Type B pancreatic cell (in vitro differentiated cells): ENCODE measurements around the gene ZNF592. TPM values are rescaled to one million over a fixed set of nuclear protein-coding genes. Genes with fewer than 3 reads are reported as not detected.
"Not testable (repeated sequence)": the region's sequence is repeated elsewhere in the genome, so short reads cannot be mapped to it uniquely, and the experiment has no call there.

Source experiments
- DNase-seq: peaks from one replicate; pipeline ENCODE4 v3.0.0; 2021; ENCODE audit warnings: mixed read lengths; ENCODE audit not compliant: unreplicated experiment; ENCODE audit errors: extremely low spot score
- H3K27ac Mint-ChIP-seq: 2 replicates; pipeline ENCODE4 v1.8.0; 2021; ENCODE audit warnings: mild to moderate bottlenecking, mixed read lengths
- H3K27me3 Mint-ChIP-seq: 2 replicates; pipeline ENCODE4 v1.8.0; 2021; ENCODE audit warnings: mixed read lengths
- H3K36me3 Mint-ChIP-seq: 2 replicates; pipeline ENCODE4 v1.8.0; 2021; ENCODE audit warnings: mixed read lengths
- H3K4me1 Mint-ChIP-seq: one replicate; pipeline ENCODE4 v1.8.0; 2021; ENCODE audit warnings: mixed read lengths; ENCODE audit not compliant: unreplicated experiment
- H3K4me3 Mint-ChIP-seq: 2 replicates; pipeline ENCODE4 v1.8.0; 2021; ENCODE audit warnings: mild to moderate bottlenecking, mixed read lengths
- H3K9me3 Mint-ChIP-seq: 2 replicates; pipeline ENCODE4 v1.8.0; 2021; ENCODE audit warnings: mixed read lengths
- CTCF ChIP-seq: fragments of 200-600 bp; sonication (generic); conservative IDR thresholded peaks from 2 replicates; pipeline ENCODE4 v1.5.0; 2021; ENCODE audit warnings: antibody characterized with exemption, mild to moderate bottlenecking
- total RNA-seq: library from RNA; stranded (reverse); gene quantifications from 2 replicates; pipeline ENCODE4 v1.2.1, GENCODE V29; 2021; ENCODE audit warnings: low replicate concordance

The ZNF592 gene
- total RNA-seq, 1 donor from 2014 or later = 26.8 TPM

- no peak for DNase-seq
- Mint-ChIP-seq H3K36me3 (peaks cover 12% of the 10 kb centered on the region), H3K9me3 (no peaks in the 10 kb centered on the region), H3K4me3 (no peak overlapping the region), H3K27ac (no peak overlapping the region), H3K27me3 (no peaks in the 10 kb centered on the region), H3K4me1 (no peaks in the 10 kb centered on the region)
- TF ChIP-seq CTCF = no peak
These were observed 94.4 kb downstream of the ZNF592 start for GRCh38 chr15:84842781-84843180.

GRCh38 chr15:84844964-84845363 lies 96.6 kb downstream of the ZNF592 start:
- Mint-ChIP-seq H3K9me3 (no peaks in the 10 kb centered on the region), H3K4me1 (no peaks in the 10 kb centered on the region), H3K27ac (no peak overlapping the region), H3K36me3 (peaks cover 12% of the 10 kb centered on the region), H3K4me3 (no peak overlapping the region), H3K27me3 (no peaks in the 10 kb centered on the region)
- TF ChIP-seq CTCF = no peak
- DNase-seq = no peak

GRCh38 chr15:84845631-84846030 lies 97.2 kb downstream of the ZNF592 start:
- not testable (repeated sequence) for DNase-seq, H3K4me1 Mint-ChIP-seq, H3K9me3 Mint-ChIP-seq, H3K27ac Mint-ChIP-seq, H3K27me3 Mint-ChIP-seq, H3K4me3 Mint-ChIP-seq
- peak; percentile 80 for TF ChIP-seq CTCF
- H3K36me3 Mint-ChIP-seq = peaks cover 12% of the 10 kb centered on the region

- no peaks in the 10 kb centered on the region for H3K4me1 Mint-ChIP-seq
- H3K4me3 Mint-ChIP-seq = no peak overlapping the region
- H3K9me3 Mint-ChIP-seq = no peaks in the 10 kb centered on the region
- DNase-seq = no peak
- H3K27me3 Mint-ChIP-seq = no peaks in the 10 kb centered on the region
- no peak overlapping the region for H3K27ac Mint-ChIP-seq
- peaks cover 12% of the 10 kb centered on the region for H3K36me3 Mint-ChIP-seq
- TF ChIP-seq CTCF = no peak
These were observed 97.9 kb downstream of the ZNF592 start for GRCh38 chr15:84846269-84846668.

- Mint-ChIP-seq H3K9me3 (no peaks in the 10 kb centered on the region), H3K4me3 (no peak overlapping the region), H3K27me3 (no peaks in the 10 kb centered on the region), H3K4me1 (no peaks in the 10 kb centered on the region), H3K36me3 (peaks cover 12% of the 10 kb centered on the region), H3K27ac (no peak overlapping the region)
- no peak for TF ChIP-seq CTCF
- no peak for DNase-seq
These were observed 99.0 kb downstream of the ZNF592 start for GRCh38 chr15:84847382-84847781.

GRCh38 chr15:84852212-84852611 lies 103.8 kb downstream of the ZNF592 start:
- Mint-ChIP-seq H3K27ac (no peak overlapping the region), H3K9me3 (no peaks in the 10 kb centered on the region), H3K4me1 (no peaks in the 10 kb centered on the region), H3K4me3 (no peak overlapping the region), H3K36me3 (peaks cover 4% of the 10 kb centered on the region), H3K27me3 (no peaks in the 10 kb centered on the region)
- TF ChIP-seq CTCF = no peak
- no peak for DNase-seq
